GM18909 (cell line): ENCODE results near the gene TP73.

Source experiments
- ATAC-seq: cut with Tn5 transposase; IDR thresholded peaks from one replicate; pipeline ENCODE4 v1.9.1; 2021; ENCODE audit warnings: mild to moderate bottlenecking; ENCODE audit not compliant: unreplicated experiment, poor library complexity

Gene TP73

DNA sequence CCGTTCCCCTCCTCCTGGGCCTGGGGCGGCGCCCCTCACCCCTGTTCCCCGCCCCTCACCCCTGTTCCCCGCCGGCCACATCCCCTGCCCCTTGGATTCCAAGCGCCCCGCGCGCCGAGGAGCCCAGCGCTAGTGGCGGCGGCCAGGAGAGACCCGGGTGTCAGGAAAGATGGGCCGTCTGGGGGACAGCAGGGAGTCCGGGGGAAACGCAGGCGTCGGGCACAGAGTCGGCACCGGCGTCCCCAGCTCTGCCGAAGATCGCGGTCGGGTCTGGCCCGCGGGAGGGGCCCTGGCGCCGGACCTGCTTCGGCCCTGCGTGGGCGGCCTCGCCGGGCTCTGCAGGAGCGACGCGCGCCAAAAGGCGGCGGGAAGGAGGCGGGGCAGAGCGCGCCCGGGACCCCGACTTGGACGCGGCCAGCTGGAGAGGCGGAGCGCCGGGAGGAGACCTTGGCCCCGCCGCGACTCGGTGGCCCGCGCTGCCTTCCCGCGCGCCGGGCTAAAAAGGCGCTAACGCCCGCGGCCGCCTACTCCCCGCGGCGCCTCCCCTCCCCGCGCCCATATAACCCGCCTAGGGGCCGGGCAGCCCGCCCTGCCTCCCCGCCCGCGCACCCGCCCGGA is at the start of gene TP73:
TSS of gene TP73 (plus strand) at position 587 of the 618 bp plus-strand sequence. CDS start 29,850 bp downstream, outside the sequence.
- no peak for ATAC-seq

DNA sequence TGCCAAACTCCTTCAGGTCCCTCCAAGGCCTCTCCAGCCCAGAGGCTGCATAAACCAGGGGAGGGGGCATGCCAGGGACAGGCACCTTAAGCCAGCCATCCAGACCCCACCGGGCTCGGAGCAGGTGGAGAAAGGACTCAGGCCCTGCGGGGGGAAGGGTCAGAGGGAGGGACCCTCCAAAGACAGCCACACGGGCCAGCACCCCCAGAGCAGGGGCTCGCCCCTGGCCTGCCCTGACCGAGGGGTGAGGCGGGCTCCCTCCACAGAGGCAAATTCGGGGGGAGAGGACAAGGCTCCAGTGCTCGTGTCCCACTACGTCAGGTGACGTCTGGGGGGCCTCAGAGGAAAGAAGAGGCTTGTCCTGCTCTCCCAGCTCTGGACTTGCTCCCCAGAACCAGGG is 49.2 kb upstream of the TP73 start:
- no peak for ATAC-seq

DNA sequence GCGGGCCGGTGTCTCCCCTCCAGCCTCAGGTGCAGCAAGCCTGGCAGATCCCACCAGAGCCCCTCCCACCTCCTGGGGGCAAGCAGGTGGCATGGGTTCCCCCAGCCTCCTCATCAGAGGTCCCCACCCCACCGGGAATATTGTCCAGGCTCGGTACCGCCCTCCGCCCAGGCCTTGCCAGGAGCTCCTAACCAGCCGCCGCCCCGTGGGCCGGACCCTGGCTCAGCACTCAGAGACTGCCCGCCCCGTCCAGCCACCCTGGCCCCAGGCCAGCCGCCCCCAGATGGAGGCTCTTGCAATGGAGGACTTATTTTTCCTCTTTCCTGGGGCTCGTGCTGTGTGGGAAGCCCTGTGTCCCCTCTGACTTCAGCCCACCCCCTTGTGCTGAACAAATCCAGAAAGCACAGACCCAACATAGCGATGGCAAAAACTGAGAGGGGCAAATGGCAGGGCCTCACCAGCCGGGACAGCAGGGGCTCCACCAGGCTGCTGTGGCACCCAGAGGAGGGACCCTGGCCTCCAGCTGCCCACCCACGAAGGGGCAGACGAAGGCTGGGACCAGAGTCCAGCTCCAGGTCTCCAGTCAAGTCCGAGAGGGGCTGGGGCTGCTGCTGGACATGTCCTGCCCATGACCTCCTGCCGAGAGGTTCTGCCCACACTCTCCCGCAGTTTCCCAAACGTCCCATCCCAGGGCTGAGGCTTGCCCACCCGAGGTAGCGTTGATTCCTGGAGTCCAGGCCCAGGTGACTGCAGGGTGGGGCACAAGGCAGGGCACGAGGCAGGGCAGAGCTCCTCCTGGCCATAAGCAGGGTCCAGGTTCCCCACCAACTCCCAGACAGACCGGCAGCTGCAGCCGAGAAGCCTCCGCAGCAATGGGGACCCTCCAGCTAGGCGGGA is 48.5 kb upstream of the TP73 start:
- no peak for ATAC-seq

DNA sequence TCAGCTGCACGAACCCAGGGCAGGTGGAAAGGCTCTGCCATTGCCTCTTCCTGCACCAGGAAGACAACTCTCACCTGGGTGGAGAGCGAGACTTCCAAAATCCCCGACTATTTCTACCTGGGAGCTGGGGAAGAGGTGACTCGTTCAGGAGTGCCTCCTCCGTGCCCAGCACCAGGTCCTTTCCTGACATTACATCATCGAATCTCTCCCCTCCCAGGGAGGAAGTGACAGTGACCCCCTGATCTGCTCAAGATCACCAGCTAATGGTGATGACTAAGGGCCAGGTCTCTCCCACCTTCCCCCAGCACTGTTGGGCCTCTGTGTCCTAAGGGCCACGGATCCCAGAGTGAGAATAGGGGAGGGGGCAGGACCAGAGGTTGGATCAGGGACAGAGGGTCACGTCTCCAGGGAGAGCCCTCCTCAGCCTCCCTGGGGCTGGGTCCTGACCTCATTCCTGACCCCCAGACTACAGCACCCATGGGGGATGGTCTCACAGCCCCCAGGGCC is 47.8 kb upstream of the TP73 start:
- no peak for ATAC-seq

DNA sequence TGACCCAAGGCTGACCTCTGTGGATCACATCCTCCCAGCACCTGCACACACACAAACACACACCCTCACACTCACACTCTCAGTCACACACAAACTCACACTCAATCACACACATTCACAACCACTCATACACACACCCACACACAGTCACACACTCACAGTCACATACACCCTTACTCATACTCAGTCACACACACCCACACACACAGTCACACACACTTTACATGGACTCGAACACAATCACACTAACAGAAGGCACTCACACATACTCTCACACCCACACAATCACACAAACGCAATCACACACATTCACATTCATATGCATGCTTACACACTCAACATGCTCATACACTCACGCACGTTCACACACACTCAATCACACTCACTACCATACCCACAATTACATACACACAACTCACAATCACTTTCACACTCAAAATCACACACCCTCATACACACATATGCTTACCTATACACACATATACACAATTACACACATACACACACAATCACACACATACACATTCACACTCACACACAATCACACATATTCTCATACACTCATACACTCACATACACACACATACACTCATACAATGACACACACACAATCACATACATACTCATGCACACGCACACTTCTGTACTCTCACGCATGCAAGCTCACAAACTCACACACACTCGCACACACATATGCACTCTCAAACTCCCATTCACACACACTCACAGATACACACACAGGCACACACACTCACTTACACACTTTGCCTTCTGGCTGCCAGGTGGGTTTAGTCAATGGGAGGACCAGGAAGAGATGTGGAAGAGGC is 47.1 kb upstream of the TP73 start:
- no peak for ATAC-seq

DNA sequence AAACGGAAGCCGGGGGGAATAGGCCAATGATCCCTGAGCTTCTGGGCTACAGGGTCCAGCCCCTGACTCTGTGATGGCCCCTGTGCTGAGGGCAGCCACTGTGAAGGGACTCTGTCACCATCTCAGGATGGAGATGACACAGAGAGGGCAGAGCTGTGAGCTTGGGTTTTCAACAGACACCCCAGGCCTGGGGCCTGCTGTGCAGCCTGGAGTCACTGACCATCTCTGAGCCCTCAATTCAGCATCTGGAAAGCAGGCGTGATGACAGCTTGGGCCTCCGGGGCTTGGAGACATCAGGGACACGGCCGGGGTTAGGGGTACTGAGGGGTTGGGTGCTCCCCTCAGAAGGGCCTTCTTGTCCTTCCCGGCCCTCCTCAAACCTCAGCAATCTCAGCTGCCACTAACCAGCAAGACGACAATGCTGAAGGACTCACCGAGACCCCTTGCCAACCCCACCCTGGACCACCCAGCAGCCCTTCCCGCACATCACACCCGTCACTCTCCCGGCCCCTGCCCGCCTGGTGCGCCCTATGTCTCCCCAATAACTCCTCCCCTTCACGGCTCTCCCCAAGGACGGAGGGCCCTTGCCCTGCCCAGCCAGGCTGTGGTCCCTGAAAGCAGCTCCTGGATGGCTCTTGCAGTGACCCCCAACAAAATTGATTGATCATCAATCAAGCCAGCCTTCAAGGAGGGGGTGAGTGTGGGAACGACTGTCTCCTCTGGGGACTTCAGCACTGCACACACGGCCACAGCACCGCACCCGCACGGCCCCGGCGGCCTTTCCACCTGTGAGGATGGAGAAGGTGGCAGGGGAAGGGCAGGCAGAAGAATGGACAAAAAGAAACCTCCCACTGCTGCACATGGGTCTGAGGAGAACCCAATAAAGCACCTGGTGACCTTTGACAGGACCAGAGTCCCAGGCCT is 45.3 kb upstream of the TP73 start:
- no peak for ATAC-seq

DNA sequence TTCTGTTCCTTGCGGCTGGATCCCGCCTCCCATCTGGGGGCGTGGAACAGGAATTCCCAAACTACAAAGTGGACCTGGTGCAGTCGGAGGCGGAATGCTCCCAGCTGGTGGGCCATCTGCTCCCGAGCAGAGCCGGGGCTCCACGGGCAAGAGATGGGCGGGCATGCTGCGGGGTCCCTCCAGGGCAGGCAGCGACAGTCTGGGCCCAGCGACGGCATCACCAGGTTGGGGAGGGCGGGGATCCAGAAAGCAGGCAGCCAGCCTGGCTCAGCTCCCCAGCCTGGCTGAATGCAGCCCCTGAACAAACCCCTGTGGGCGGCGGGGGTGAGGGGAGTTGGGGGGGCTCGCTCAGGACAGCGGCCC is 44.6 kb upstream of the TP73 start:
- no peak for ATAC-seq

DNA sequence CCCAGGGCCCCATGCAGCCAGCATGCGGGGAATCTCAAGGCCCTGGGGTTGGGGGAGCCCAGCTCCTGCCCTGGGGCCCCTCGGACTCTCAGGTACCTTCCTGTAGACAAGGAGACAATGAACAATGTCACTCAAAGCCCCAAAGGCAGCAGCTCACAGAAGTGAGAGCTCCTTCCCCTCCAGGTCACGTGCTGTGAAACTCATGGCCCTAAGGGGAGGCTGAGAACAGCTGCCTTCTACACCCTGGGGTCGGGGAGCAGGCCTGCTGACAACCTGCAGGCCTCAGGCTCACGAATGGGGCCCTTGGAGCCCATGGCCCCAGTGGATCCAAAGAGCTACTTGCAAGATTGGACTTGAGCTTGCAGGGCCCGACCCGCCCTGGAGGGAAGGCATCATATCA is 44.2 kb upstream of the TP73 start:
- ATAC-seq: no peak

DNA sequence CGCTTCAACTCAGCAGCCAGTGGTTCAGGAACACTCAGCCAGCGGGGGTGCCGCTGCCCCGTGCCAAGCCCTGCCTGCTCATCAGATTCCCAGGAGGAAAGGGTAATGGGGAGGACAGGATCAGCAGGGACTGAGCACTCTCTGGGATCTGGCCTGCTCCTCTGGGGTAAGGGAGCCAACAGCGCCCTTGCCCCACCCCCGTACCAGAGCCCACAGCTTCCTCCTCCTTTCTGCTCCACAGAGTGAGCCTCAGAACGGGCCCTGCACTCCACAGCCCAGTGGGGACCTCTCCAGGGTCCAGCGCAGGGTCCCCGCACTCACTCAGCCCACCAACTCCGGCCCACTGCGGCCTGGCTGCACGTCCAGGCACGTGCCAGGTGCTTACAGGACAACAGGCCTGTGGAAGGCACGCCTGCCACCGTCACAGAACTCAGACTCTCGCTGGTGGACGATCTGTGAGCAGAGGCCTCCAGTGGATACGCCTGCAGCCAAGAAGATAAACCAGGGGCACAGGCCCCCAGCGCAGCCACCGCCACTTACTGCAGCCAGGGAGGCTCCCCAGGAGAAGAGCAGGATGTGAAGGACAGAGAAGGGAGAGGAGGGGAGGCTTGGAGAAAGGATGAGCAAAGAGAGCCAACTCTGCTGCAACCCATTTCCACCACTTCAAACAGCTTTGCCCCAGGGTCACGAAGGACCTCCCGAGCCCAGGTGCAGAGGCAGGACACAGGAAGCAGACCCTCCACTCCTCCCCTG is 43.1 kb upstream of the TP73 start:
- no peak for ATAC-seq

DNA sequence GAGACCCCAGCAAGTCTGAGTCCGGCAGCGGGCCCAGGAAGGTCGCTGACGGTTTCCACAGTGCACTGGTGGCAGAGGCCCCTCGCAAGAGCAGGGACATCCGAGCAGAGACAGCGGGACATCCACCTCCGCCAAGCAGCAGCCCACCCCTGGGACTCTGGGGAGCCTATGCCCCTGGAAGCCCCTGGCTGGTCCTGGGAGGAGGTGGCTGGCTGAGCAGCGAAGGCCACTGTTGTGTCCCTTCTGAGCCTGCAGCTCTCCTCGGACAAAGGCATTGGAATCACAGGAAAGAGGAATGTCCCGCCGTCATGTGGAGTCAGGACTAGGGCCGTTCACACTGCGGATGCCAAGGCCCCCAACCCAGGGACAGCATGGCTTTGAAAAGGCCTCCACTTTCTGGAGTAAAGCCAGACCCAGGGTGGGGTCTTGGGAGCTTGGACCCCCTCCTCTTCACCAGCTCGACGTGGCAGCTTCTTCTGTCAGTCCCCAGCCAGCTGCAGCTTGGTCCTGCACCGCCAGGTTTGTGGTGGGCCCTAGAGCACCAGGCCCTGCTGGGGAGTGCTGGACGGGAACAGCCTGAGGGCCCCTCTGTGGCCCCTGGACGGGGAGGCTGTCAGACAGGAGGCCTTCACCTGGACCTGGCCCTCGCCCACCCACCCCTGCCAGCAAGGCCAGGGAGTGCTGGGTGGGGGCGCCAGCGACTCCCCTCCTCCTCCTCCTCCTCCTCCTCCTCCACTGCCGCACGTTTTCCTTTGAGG is 42.4 kb upstream of the TP73 start:
- no peak for ATAC-seq

DNA sequence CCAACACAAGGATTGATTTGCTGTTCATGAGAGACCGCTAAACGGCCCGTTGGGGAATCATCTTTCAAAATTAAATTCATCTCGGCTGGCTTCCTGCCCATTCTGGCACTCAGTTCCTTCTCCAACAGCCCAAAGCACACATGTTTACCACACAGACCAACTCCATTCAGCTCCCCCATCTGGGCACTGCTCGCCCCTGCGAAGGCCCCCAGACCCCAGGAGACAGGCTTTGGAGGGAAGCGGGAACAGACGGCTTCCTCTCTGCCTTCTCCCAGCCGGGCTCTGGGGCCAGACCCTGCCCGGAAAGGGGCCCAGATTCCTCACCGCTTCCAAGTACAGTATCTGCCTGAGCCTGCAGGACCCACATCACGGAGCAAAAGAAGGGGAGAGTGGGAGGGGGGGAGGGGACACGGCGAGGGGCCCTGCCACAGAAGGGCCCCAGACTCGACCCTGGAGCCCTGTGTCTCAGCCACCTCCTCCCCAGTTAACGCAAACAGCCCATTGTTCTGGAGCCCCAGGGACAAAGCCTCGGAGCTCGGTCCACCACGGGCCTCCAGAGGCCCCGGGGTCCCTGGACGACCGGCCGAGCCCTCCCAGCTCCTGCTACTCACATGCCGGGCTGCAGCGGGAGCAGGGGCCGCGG is 41.7 kb upstream of the TP73 start:
- no peak for ATAC-seq

DNA sequence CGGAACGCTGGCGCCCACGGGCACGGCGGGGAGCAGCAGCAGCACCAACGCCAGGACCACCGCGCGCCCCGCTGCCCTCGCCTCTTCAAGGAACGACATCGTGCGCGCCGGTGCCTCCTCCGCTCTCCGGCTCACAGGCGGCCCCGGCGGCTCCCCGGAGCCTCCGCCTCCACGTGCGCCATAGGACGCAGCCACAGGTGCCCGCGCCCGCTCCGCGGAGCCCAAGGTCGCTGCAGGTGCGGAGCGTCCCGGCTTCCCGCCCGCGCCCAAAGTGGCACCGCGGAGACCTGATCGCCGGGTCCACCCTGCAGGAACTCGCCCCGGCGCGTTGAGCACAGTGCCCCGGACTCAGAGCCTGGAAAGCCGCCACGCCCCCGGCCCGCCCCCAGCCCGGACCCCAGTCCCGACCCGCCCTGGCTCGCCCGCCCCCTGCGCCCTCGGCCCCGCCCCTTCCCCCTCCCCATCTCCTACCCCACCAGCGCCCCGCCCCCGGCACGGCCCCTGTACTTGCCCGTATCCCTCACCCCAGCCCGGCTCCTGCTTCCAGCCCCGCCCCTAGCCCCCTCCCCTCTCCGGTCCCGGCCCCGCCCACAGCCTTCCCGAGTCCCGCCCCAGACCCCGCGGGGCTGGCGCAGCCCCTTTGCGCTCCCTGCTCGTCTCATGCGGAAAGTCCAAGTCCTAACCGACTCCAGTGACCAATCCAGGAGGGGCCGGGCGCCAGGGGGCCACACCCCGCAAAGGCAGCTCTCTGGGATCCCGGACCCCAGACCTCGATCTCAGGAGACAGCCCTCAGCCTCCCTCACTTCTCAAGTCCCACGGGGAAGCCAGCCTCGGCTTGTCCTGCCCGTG is 40.9 kb upstream of the TP73 start, which contains the start of gene MEGF6:
TSS of gene MEGF6 (minus strand) at position 339 of the 850 bp plus-strand sequence. CDS start at position 99, 240 bp downstream.
- no peak for ATAC-seq

DNA sequence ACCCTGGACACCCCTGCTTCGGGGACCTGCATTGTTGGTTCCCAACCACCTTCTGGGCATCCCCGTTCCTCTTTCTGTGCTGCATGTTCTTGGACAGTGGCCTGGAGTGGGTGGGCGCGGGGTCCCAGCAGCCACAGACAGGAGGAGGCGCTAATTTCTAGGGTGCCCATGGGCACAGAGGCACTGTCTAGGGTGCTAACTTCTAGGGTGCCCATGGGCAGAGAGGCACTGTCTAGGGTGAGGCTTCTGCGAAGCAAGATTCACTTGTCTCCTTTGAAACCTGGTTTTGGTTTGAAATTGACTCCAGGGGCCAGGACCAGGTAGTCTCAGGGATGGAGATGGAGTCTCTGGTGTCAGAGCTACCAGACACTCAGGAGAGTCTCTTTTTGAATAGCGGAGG is 40.2 kb upstream of the TP73 start:
- ATAC-seq: no peak

DNA sequence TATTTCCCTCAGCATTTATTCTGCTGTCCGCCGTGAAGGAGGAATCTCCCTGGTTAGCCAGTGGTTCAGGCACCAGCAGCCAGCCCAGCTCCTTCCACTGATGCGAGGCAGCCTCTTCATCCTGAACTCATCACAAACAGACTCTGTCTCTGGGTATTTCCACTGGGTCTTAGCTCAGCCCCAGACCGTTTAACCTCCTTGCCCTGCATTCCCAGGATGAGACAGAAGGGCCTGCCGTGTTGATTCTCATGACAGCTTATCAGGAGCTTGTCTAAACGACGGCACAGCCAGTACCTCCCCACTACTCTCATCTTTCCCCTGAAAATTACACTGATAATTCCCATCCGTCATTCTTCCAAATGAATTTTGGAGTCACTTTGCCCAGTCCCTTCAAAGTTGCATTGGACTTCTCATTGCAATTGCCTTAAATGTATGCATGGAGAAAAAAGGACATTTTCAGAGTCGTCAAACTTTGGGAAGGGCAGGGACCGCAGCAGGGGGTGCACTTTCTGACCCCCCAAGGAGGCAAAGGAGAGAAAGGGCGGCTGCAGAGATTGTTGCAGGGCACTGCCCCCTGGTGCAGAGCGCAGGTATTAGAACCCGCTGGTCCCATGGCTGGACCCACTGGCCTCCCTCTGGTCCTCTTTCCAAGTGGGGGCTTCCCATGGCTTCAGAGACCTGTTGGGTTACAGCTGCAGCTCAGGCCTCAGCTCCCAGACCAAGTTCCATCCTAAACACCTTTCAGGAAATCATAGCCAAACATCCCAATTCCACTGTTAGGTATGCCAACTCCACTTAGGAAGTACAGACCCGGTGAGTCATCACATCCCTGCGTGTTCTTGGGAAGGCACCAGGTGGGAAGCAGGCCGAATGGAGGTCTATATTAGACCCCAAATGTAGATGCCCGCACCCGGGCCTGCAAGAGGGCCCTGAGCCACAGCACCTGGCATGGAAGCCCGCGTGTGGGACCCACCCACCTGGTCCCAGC is 37.3 kb upstream of the TP73 start:
- ATAC-seq: no peak

DNA sequence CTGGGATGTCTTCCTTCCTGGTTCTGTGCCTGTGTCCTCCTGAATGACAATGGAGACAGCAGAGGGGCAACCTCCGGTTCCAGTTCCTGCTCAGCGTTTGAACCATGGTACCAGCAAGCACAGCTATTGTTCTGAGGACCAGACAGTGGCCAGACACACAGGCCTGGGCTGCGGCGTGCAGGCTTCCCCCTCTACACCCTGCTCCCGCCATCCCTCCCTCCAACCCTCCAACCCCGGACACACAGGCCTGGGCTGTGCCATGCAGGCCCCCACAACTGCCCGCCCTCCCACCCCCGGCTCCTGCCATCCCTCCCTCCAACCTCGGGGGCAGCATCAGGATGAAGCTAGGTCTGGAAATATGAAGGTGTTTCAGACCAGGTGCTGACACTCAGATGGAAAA is 35.5 kb upstream of the TP73 start:
- ATAC-seq: no peak
